GM21619 (cell line): Measurements from ENCODE around the gene CRMP1.

ENCODE experiments used
- ATAC-seq: cut with Tn5 transposase; IDR thresholded peaks from one replicate; pipeline ENCODE4 v1.9.1; 2021; ENCODE audit not compliant: unreplicated experiment

The CRMP1 gene

GRCh38 chr4:5893004-5893580 is at the start of gene CRMP1:
TSS of gene CRMP1 (minus strand) at chr4:5893086. CDS start at chr4:5892969, 117 bp downstream.
- no peak for ATAC-seq

DNA sequence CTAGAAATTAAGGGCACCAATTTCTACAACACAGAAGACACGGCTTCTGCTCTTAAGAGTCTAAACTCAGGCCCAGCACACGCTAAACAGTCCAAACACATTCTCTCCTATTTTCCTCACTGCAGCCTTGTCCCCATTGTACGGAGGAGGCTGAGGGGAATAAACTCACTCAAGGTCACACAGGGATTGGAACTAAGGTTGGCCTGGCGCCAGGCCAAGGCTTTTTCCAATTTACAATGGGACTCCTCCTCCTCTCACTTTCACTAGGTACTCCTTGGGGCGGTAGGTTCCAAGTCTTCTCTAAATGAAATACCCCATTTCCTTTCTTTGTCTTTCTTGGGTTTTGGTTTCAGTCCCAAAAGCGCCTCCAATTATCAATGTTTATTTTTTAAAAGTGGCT is 48.7 kb upstream of the CRMP1 start:
- no peak for ATAC-seq

DNA sequence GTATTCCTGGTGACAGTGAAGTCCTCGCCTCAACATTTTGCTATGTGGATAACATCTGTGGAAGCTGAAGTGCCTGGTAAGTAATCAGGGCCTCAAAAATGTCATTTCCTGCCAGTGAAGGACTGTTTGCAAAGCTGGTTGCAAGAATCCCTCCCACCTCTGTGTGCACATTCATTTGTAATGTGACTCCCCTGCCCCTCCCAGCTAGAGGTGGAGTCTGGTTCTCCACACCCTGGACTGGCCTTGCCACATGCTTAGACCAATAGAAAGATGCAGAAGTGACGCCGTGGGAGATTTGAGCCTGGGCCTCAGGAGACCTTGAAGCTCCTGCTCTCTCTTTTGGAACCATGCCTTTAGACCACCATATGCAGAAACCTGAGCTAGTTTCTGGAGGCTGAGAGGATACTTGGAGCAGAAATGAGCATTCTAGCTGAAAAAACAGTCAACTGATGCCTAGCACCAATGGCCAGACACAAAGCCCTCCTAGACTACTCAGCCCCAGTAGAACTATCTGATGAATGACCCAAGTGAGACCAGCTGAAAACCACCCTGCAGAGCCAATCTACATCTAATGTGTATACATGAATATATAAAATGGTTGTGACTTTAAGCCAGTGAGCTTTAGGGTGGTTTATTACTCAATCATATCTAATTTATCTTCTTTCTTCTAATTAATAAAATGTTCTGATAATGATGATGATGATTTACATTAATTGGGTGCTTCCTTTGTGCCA is 47.8 kb upstream of the CRMP1 start:
- no peak for ATAC-seq

- ATAC-seq = no peak
These were observed 41.3 kb upstream of the CRMP1 start for GRCh38 chr4:5933996-5934831.

- no peak for ATAC-seq
These were observed 40.2 kb upstream of the CRMP1 start for GRCh38 chr4:5933116-5933515.

DNA sequence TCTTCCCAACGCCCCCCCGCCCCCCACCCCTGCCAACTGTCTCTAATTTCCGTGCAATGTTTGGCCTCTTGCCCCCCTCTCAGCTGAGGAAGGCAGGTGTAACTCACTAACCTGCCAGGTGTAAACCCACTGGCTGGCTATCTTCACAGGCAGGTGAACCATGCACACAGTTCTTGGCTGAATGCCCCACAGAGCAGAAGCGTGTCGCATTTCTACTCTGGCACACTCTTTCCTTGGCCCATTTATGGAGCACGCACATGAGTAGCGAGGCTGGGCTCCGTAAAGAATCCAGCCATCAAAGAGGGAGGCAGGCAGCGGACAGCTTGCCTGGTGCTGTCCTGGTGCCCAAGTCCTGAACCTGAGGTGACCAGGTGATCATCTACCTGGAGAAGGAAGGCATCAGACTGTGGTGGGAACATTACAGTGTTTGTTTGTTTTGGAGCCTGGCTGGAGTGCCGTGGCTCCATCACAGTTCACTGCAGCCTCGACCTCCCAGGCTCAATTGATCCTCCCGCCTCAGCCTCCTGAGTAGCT is 39.2 kb upstream of the CRMP1 start:
- ATAC-seq = no peak

- ATAC-seq = no peak
These were observed 38.6 kb upstream of the CRMP1 start for GRCh38 chr4:5931526-5931925.

DNA sequence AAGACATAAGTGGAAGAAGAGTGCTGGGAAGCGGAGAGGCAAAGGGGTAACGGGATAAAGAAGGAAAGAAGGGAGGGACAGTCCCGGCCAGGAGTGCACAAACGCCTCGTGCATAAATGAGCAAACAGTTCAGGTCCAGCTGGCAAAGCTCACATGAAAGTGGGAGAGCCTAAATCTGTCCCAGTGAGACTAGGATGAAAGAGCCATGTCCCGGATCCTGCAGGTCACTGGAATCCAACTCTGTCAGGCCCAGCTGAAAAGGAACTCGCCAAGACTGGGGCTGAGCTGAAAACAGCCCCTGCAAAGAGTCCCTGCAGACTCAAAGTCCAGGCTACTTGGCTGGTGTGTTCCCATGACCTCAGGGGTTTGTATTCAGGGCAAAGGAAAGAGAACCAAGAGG is 38.0 kb upstream of the CRMP1 start:
- ATAC-seq = no peak

- ATAC-seq = no peak
These were observed 37.6 kb upstream of the CRMP1 start for GRCh38 chr4:5930456-5930855.

DNA sequence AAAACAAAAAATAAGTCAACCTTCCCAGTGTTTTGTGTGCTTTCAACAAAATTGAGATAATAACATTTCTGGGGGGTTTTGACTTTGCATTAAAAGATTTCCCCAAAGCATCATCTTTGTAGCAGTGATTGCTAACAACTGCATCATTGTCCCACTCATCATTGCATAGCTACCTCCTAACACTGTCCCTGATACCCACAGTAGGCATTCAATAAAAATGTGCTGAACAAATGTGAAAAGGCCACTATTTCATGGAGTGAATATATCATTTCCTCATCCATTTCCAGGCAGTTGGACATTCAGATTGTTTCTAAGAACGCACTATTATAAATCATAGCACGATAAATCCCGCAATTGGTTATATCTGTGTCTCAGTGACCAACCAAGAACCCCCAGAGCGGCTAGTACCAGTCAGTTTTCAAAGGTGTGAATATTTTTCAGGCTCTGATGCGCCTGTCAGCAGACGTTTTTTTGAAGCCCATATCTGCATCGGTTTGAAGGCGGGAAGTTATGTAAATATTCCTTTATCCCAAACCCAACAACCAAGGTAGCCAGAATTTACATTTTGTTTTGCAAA is 36.0 kb upstream of the CRMP1 start:
- no peak for ATAC-seq

DNA sequence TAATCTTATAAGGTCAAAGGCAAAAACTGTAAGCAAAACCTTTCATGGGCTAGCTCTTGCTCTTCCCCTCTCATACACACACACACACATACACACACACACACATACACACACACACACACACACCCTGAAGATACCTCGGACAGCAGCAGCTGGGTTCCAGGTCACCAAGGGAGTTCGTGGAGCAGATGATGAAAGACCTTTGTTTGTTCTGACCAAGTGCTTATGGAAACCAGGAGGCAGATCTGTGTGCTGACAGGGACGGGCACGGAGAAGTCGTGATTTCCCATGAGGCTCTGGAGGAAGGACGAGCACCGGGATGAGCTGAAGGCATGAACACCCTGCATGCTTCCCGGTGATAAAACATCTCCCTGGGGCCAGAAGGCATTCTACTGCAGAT is 35.4 kb upstream of the CRMP1 start:
- no peak for ATAC-seq

DNA sequence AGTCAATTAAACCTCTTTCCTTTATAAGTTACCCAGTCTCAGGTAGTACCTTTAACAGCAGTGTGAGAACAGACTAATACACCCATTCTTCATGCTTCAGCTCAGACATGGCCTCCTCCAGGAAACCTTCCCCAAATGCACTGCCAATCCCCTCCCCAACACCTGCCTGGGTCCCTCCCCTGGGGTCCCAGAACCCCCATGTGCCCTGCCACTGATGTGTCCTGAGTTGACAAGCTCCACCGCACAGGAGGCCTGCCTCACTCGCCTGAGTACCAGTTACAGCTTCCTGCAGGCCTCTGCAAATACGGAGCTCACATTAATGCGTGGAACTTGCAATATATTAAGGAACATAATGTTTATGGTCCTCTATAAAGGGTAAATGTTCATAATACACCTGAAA is 34.9 kb upstream of the CRMP1 start:
- ATAC-seq = no peak

GRCh38 chr4:5927116-5927515 is 34.2 kb upstream of the CRMP1 start:
- no peak for ATAC-seq

- no peak for ATAC-seq
These were observed 33.7 kb upstream of the CRMP1 start for GRCh38 chr4:5926598-5926997.

DNA sequence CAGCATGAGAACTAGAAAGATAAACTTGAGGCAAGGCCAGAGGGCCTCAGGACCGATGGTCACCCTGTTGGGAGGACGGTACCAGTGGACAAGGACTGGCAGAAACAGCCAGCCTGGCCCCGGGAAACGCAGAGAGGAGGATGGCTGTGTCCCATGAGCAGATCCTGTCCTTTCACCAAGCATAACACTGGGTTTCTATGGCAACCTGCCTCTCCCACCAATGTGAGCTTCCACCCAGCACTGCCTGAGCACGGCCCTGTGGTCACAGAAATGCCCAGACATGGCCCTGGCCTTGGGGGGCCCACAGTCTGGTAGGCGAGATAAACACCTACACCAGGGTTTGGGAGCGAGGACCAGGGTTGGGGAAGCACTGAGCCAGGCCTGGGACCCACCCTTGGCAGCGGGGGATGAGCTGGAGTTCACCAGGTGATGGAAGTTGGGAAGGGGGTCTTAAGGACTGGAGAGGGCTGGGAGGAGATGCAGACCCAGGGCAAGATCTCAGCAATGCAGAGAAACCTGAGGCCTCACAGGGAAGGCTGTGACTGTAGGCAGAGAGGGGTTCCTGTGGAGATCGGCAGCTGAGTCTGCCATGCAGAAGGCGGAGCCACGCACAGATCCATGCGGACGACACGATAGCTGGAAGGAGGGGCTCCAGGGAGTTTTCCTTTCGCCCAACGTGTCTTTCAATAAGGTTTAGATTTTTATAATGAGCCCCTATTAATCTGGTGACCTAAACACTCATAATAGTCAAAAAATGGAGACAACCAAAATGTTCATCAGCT is 32.7 kb upstream of the CRMP1 start:
- no peak for ATAC-seq

- ATAC-seq = no peak
These were observed 31.7 kb upstream of the CRMP1 start for GRCh38 chr4:5924461-5925125.

DNA sequence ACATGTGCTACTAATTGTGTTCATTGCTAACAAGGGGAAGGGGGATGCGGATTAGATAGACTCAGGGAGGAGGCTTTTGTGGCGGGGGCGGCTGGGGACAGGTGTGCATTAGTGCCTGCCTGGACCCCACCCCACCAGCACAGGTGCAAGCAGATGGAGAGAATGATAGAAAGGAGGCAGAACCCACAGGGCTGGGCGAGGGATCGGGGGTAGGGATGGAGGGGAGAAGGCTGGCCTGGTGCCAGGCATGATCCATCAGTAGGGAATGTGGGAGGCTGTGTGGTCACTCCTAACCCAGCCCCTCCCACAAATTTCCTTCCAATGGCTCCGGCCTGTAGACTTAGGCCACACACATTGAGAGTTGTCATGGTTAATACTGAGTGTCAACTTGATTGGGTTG is 30.5 kb upstream of the CRMP1 start:
- ATAC-seq = no peak

DNA sequence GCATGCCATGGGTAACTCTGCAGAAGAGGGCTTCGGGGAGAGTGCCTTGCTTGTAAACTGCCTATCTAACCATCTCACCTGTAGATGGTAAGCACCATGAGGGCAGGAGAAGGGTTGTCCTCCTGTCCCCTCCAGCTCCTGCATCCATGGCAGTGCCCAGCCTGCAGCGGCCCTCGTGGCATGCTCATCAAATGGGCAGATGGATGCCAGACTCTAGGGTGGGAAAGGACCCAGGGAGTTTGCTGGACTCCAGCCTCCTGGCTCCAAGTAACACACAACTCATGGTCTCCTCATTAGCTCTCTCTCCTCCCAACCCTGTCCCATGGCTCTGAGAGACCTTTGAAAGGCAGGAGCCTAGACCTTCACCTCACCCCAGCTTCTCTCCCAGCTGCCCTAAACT is 29.7 kb upstream of the CRMP1 start:
- no peak for ATAC-seq

DNA sequence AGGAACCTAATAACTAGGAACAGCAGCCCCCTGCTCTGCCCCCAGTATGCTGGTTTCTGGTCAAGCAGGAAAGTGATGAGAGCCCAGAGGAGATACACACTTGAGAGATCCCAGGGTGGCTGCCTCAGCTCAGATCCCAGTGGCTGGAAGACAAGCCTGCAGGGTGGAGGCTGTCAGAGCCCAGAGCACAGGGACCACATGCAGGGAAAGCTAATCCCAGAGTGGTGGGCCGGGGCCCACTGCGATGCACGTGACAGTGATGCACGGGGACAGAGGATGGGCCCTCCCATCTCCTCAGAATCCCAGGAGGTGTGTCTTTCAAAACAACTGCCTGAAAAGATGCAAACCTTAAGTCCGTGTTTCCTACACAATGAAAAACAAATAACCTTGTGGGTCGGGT is 29.1 kb upstream of the CRMP1 start:
- no peak for ATAC-seq
